Measurements from ENCODE around the gene KCNAB3.
"Not testable (repeated sequence)": the region's sequence is repeated elsewhere in the genome, so short reads cannot be mapped to it uniquely, and the experiment has no call there.

Gene KCNAB3

GRCh38 chr17:7929158-7930023 is at the start of gene KCNAB3:
Gene KCNAB3, minus strand, starts transcription at chr17:7929856. Its CDS starts 421 bp downstream, at chr17:7929435.
- intact Hi-C loops (cut with DNase I) = no loop called here

GRCh38 chr17:7977805-7978204 is 48.1 kb upstream of the KCNAB3 start:
- intact Hi-C loops (cut with DNase I) = no loop called here
- DNase-seq = no peak

More at GRCh38 chr17:7929158-7930023, at the start of gene KCNAB3:
- peak; percentile 57 to 95 (median 81) for DNase-seq

GRCh38 chr17:7977039-7977438 is 47.4 kb upstream of the KCNAB3 start:
- no peak for DNase-seq
- intact Hi-C loops (cut with DNase I) = no loop called here

- intact Hi-C loops (cut with DNase I) = no loop called here
- DNase-seq = no peak
Measured at GRCh38 chr17:7974638-7975131, 45.0 kb upstream of the KCNAB3 start.

- intact Hi-C loops (cut with DNase I) = no loop called here
- DNase-seq = peak in 1 of 42 donors; percentile 35
Measured at GRCh38 chr17:7972131-7972785, 42.6 kb upstream of the KCNAB3 start.

GRCh38 chr17:7971651-7972050 is 42.0 kb upstream of the KCNAB3 start:
- DNase-seq = no peak
- intact Hi-C loops (cut with DNase I) = no loop called here

GRCh38 chr17:7969433-7969832 is 39.8 kb upstream of the KCNAB3 start:
- no peak for DNase-seq
- intact Hi-C loops (cut with DNase I) = no loop called here

GRCh38 chr17:7967751-7968150 is 38.1 kb upstream of the KCNAB3 start:
- intact Hi-C loops (cut with DNase I) = no loop called here

GRCh38 chr17:7961421-7961820 is 31.8 kb upstream of the KCNAB3 start:
- no peak for DNase-seq
- intact Hi-C loops (cut with DNase I) = no loop called here

More at GRCh38 chr17:7967751-7968150, 38.1 kb upstream of the KCNAB3 start:
- DNase-seq = no peak

- no peak for DNase-seq
- intact Hi-C loops (cut with DNase I) = no loop called here
Measured at GRCh38 chr17:7959503-7960253, 30.0 kb upstream of the KCNAB3 start.

GRCh38 chr17:7956228-7956965 is 26.7 kb upstream of the KCNAB3 start:
- intact Hi-C loops (cut with DNase I) = no loop called here
- peak in 10 of 42 donors; percentile 9 to 30 (median 16) for DNase-seq

GRCh38 chr17:7955414-7956227 is 26.0 kb upstream of the KCNAB3 start:
- DNase-seq = peak in 32 of 42 donors; percentile 7 to 85 (median 51)
- intact Hi-C loops (cut with DNase I) = no loop called here

GRCh38 chr17:7953266-7953665 is 23.6 kb upstream of the KCNAB3 start:
- DNase-seq; intact Hi-C loops (cut with DNase I): not testable (repeated sequence)

- intact Hi-C loops (cut with DNase I) = no loop called here
- no peak for DNase-seq
Measured at GRCh38 chr17:7951143-7951792, 21.6 kb upstream of the KCNAB3 start.

GRCh38 chr17:7950578-7950977 is 20.9 kb upstream of the KCNAB3 start:
- DNase-seq = no peak
- intact Hi-C loops (cut with DNase I) = no loop called here

GRCh38 chr17:7947651-7948050 is 18.0 kb upstream of the KCNAB3 start:
- DNase-seq = peak in 1 of 42 donors; percentile 18
- intact Hi-C loops (cut with DNase I) = no loop called here

GRCh38 chr17:7946441-7946840 is 16.8 kb upstream of the KCNAB3 start:
- peak in 1 of 42 donors; percentile 22 for DNase-seq
- intact Hi-C loops (cut with DNase I) = no loop called here

Measured in head of caudate nucleus (tissue), 42 donors.